ENCODE measurements around the gene PDIA5.

- no peak for TF ChIP-seq CTCF (conservative IDR thresholded peaks at IDR 0.05)
- no peak for TF ChIP-seq ZFX (IDR thresholded peaks at IDR 0.05)
Measured at GRCh38 chr3:123140550-123140949, 73.7 kb downstream of the PDIA5 start.
